Measurements from ENCODE around the gene GALNT13. TPM values are rescaled to one million over a fixed set of nuclear protein-coding genes. Genes with fewer than 3 reads are reported as not detected.

Gene GALNT13
- total and polyA plus RNA-seq, 4 donors: not detected

- Histone ChIP-seq H3K27me3 (ENCODE audit: control insufficient read depth in 4 of 4, insufficient read depth in 4 of 4, low read length in 3 of 4) (no peaks in the 10 kb centered on the region), H3K27ac (ENCODE audit: low read depth in 1 of 2, low read length in 2 of 2) (no peak overlapping the region), H3K9me3 (ENCODE audit: control insufficient read depth in 4 of 4, low read length in 3 of 4) (no peaks in the 10 kb centered on the region), H3K9ac (ENCODE audit: low read depth in 1 of 2, low read length in 2 of 2) (no peak overlapping the region), H3K4me3 (ENCODE audit: low read depth in 1 of 3, low read length in 3 of 3) (no peak overlapping the region), H3K4me1 (ENCODE audit: control insufficient read depth in 4 of 4, insufficient read depth in 4 of 4, low read length in 3 of 4) (no peaks in the 10 kb centered on the region), H3K36me3 (ENCODE audit: control insufficient read depth in 4 of 4, insufficient read depth in 3 of 4, low read depth in 1 of 4, low read length in 3 of 4) (no peaks in the 10 kb centered on the region)
- TF ChIP-seq MAX (IDR thresholded peaks at IDR 0.05) (no peak), GABPA (IDR thresholded peaks at IDR 0.05 in 1 of 2, conservative IDR thresholded peaks at IDR 0.05 in 1 of 2) (no peak), RXRA (IDR thresholded peaks at IDR 0.05) (no peak), FOXA2 (IDR thresholded peaks at IDR 0.05) (no peak), SP1 (IDR thresholded peaks at IDR 0.05) (no peak), TAF1 (conservative IDR thresholded peaks at IDR 0.05) (no peak), REST (IDR thresholded peaks at IDR 0.05) (no peak), CTCF (IDR thresholded peaks at IDR 0.05; ENCODE audit: low read depth, low read length, missing input control) (no peak), YY1 (IDR thresholded peaks at IDR 0.05) (no peak), HNF4A (conservative IDR thresholded peaks at IDR 0.05) (no peak), HNF4G (IDR thresholded peaks at IDR 0.05) (no peak)
- 86% methylated on average over 2 of the region's 2 CpGs for WGBS
- no peak for DNase-seq (ENCODE audit: low spot score)
Measured at GRCh38 chr2:154427453-154427852, 555.7 kb downstream of the GALNT13 start.

- H3K36me3 ChIP-seq (ENCODE audit: control insufficient read depth in 4 of 4, insufficient read depth in 3 of 4, low read depth in 1 of 4, low read length in 3 of 4): no peaks in the 10 kb centered on the region
- 90% methylated on average over 8 of the region's 8 CpGs for WGBS
- no peak for DNase-seq (ENCODE audit: low spot score)
- H3K27ac ChIP-seq (ENCODE audit: low read depth in 1 of 2, low read length in 2 of 2): no peak overlapping the region
- no peak overlapping the region for H3K9ac ChIP-seq (ENCODE audit: low read depth in 1 of 2, low read length in 2 of 2)
- H3K4me1 ChIP-seq (ENCODE audit: control insufficient read depth in 4 of 4, insufficient read depth in 4 of 4, low read length in 3 of 4): no peaks in the 10 kb centered on the region
- H3K27me3 ChIP-seq (ENCODE audit: control insufficient read depth in 4 of 4, insufficient read depth in 4 of 4, low read length in 3 of 4): no peaks in the 10 kb centered on the region
- no peak overlapping the region for H3K4me3 ChIP-seq (ENCODE audit: low read depth in 1 of 3, low read length in 3 of 3)
- no peaks in the 10 kb centered on the region for H3K9me3 ChIP-seq (ENCODE audit: control insufficient read depth in 4 of 4, low read length in 3 of 4)
- TF ChIP-seq RAD21 (IDR thresholded peaks at IDR 0.05): no peak
- no peak for TF ChIP-seq ATF3 (IDR thresholded peaks at IDR 0.05)
- no peak for TF ChIP-seq HNF4A (conservative IDR thresholded peaks at IDR 0.05)
- TF ChIP-seq NR2F2 (IDR thresholded peaks at IDR 0.05): no peak
- no peak for TF ChIP-seq MAX (IDR thresholded peaks at IDR 0.05)
- no peak for TF ChIP-seq EGR1 (IDR thresholded peaks at IDR 0.05; ENCODE audit: low read depth in 2 of 2)
- no peak for TF ChIP-seq RXRA (IDR thresholded peaks at IDR 0.05)
- TF ChIP-seq FOXA1 (IDR thresholded peaks at IDR 0.05): no peak
- TF ChIP-seq ZBTB33 (IDR thresholded peaks at IDR 0.05): no peak
- no peak for TF ChIP-seq CTCF (IDR thresholded peaks at IDR 0.05; ENCODE audit: low read depth, low read length, missing input control)
- TF ChIP-seq FOXA2 (IDR thresholded peaks at IDR 0.05): no peak
- TF ChIP-seq HNF4G (IDR thresholded peaks at IDR 0.05): no peak
Measured at GRCh38 chr2:154428022-154428421, 556.3 kb downstream of the GALNT13 start.

Data from liver (tissue), 9 donors.